Activated CD4-positive, alpha-beta T cell treated with anti-CD3 and anti-CD28 coated beads, Interleukin-2, amount 10 ng/mL, durations not matched to agents 24 days and 14 days (primary cell): ENCODE measurements around the gene STC2. TPM values are rescaled to one million over a fixed set of nuclear protein-coding genes. Genes with fewer than 3 reads are reported as not detected.
A peak's percentile ranks its signal among the peaks of the same experiment; 100 is the strongest.
"Not testable (repeated sequence)": the region's sequence is repeated elsewhere in the genome, so short reads cannot be mapped to it uniquely, and the experiment has no call there.

Experiments
- DNase-seq: peaks from one replicate; pipeline ENCODE4 v3.0.0; 2022
- H3K27ac Mint-ChIP-seq: one replicate; pipeline ENCODE4 v1.8.0; 2022; ENCODE audit warnings: mild to moderate bottlenecking, mixed read lengths
- H3K27me3 Mint-ChIP-seq: one replicate; pipeline ENCODE4 v1.8.0; 2022; ENCODE audit warnings: mixed read lengths
- H3K36me3 Mint-ChIP-seq: one replicate; pipeline ENCODE4 v1.8.0; 2022; ENCODE audit warnings: low read depth, mild to moderate bottlenecking, mixed read lengths
- H3K4me1 Mint-ChIP-seq: one replicate; pipeline ENCODE4 v1.8.0; 2021; ENCODE audit warnings: mixed read lengths
- H3K4me3 Mint-ChIP-seq: one replicate; pipeline ENCODE4 v1.8.0; 2022; ENCODE audit warnings: mild to moderate bottlenecking, moderate library complexity, mixed read lengths
- H3K9me3 Mint-ChIP-seq: one replicate; pipeline ENCODE4 v1.8.0; 2021; ENCODE audit warnings: mixed read lengths
- intact Hi-C: fragments of 100-400 bp; cut with micrococcal nuclease; formaldehyde crosslinking; loops from one replicate; pipeline ENCODE4 v1.15.1; 2023
- total RNA-seq: library from RNA; stranded (reverse); gene quantifications from 2 replicates; pipeline ENCODE4 v1.2.3, GENCODE V29; 2022

STC2 gene
- 32.8 and 41.0 TPM in 2 replicates for total RNA-seq

GRCh38 chr5:173327948-173328843 is at the start of gene STC2:
Gene STC2, minus strand, starts transcription at chr5:173328414. Its CDS starts 221 bp downstream, at chr5:173328193.
- DNase-seq = peak; percentile 94
- H3K27me3 Mint-ChIP-seq = peaks cover 2% of the 10 kb centered on the region
- H3K36me3 Mint-ChIP-seq = peaks cover 49% of the 10 kb centered on the region
- intact Hi-C loops = loop anchor here (1.0 to 5.0 kb wide), 7 partner anchors 183 to 559 kb away; partner anchors contain the start of genes ATP6V0E1, BNIP1, BOD1 and CPEB4
- peaks cover 51% of the 10 kb centered on the region for H3K4me1 Mint-ChIP-seq
- H3K27ac Mint-ChIP-seq = peak within 1 kb of the TSS; percentile 97
- H3K9me3 Mint-ChIP-seq = no peaks in the 10 kb centered on the region
- H3K4me3 Mint-ChIP-seq = peak within 1 kb of the TSS; percentile 99

GRCh38 chr5:173371400-173371799 is 43.2 kb upstream of the STC2 start:
- H3K4me3 Mint-ChIP-seq = no peak overlapping the region
- no peak for DNase-seq
- intact Hi-C loops = no loop called here
- H3K9me3 Mint-ChIP-seq = no peaks in the 10 kb centered on the region
- H3K4me1 Mint-ChIP-seq = no peaks in the 10 kb centered on the region
- H3K27ac Mint-ChIP-seq = no peak overlapping the region
- H3K36me3 Mint-ChIP-seq = no peaks in the 10 kb centered on the region
- H3K27me3 Mint-ChIP-seq = peaks cover 1% of the 10 kb centered on the region

GRCh38 chr5:173363406-173363805 is 35.2 kb upstream of the STC2 start:
- DNase-seq, H3K4me3 Mint-ChIP-seq, intact Hi-C loops: not testable (repeated sequence)

GRCh38 chr5:173355561-173355960 is 27.3 kb upstream of the STC2 start:
- intact Hi-C loops = no loop called here
- no peak for DNase-seq
- peaks cover 3% of the 10 kb centered on the region for H3K27me3 Mint-ChIP-seq
- no peak overlapping the region for H3K27ac Mint-ChIP-seq
- no peaks in the 10 kb centered on the region for H3K9me3 Mint-ChIP-seq
- H3K36me3 Mint-ChIP-seq = no peaks in the 10 kb centered on the region
- H3K4me3 Mint-ChIP-seq = no peak overlapping the region
- H3K4me1 Mint-ChIP-seq = no peaks in the 10 kb centered on the region

More at GRCh38 chr5:173363406-173363805, 35.2 kb upstream of the STC2 start:
- H3K36me3 Mint-ChIP-seq, H3K27ac Mint-ChIP-seq, H3K27me3 Mint-ChIP-seq, H3K9me3 Mint-ChIP-seq, H3K4me1 Mint-ChIP-seq: not testable (repeated sequence)

GRCh38 chr5:173354645-173355044 is 26.4 kb upstream of the STC2 start:
- Mint-ChIP-seq H3K4me1 (no peaks in the 10 kb centered on the region), H3K36me3 (no peaks in the 10 kb centered on the region), H3K27ac (no peak overlapping the region), H3K9me3 (no peaks in the 10 kb centered on the region), H3K4me3 (no peak overlapping the region), H3K27me3 (peaks cover 7% of the 10 kb centered on the region)
- intact Hi-C loops = no loop called here
- DNase-seq = no peak

GRCh38 chr5:173352366-173353349 is 24.4 kb upstream of the STC2 start:
- Mint-ChIP-seq H3K27me3 (peaks cover 7% of the 10 kb centered on the region), H3K27ac (no peak overlapping the region), H3K4me3 (no peak overlapping the region), H3K4me1 (no peaks in the 10 kb centered on the region), H3K36me3 (no peaks in the 10 kb centered on the region), H3K9me3 (no peaks in the 10 kb centered on the region)
- intact Hi-C loops = no loop called here
- DNase-seq = no peak

- no peaks in the 10 kb centered on the region for H3K9me3 Mint-ChIP-seq
- intact Hi-C loops = no loop called here
- H3K4me1 Mint-ChIP-seq = no peaks in the 10 kb centered on the region
- H3K27ac Mint-ChIP-seq = no peak overlapping the region
- no peaks in the 10 kb centered on the region for H3K36me3 Mint-ChIP-seq
- peaks cover 6% of the 10 kb centered on the region for H3K27me3 Mint-ChIP-seq
- no peak overlapping the region for H3K4me3 Mint-ChIP-seq
- no peak for DNase-seq
Measured at GRCh38 chr5:173342813-173343755, 14.9 kb upstream of the STC2 start.

- Mint-ChIP-seq H3K9me3 (no peaks in the 10 kb centered on the region), H3K4me3 (no peak overlapping the region), H3K27me3 (peaks cover 6% of the 10 kb centered on the region), H3K27ac (no peak overlapping the region), H3K36me3 (no peaks in the 10 kb centered on the region), H3K4me1 (no peaks in the 10 kb centered on the region)
- no peak for DNase-seq
- intact Hi-C loops = no loop called here
Measured at GRCh38 chr5:173341961-173342430, 13.8 kb upstream of the STC2 start.

GRCh38 chr5:173340984-173341383 is 12.8 kb upstream of the STC2 start:
- H3K27me3 Mint-ChIP-seq = peaks cover 7% of the 10 kb centered on the region
- H3K4me3 Mint-ChIP-seq = no peak overlapping the region
- no peak overlapping the region for H3K27ac Mint-ChIP-seq
- H3K9me3 Mint-ChIP-seq = no peaks in the 10 kb centered on the region
- DNase-seq = no peak
- H3K36me3 Mint-ChIP-seq = no peaks in the 10 kb centered on the region
- H3K4me1 Mint-ChIP-seq = no peaks in the 10 kb centered on the region
- intact Hi-C loops = no loop called here

- peaks cover 4% of the 10 kb centered on the region for H3K27me3 Mint-ChIP-seq
- no peak for DNase-seq
- no peak overlapping the region for H3K4me3 Mint-ChIP-seq
- H3K36me3 Mint-ChIP-seq = no peaks in the 10 kb centered on the region
- H3K9me3 Mint-ChIP-seq = no peaks in the 10 kb centered on the region
- H3K27ac Mint-ChIP-seq = no peak overlapping the region
- H3K4me1 Mint-ChIP-seq = no peaks in the 10 kb centered on the region
- intact Hi-C loops = no loop called here
Measured at GRCh38 chr5:173340451-173340850, 12.2 kb upstream of the STC2 start.

- no peaks in the 10 kb centered on the region for H3K4me1 Mint-ChIP-seq
- DNase-seq = no peak
- H3K4me3 Mint-ChIP-seq = no peak overlapping the region
- H3K27ac Mint-ChIP-seq = no peak overlapping the region
- intact Hi-C loops = no loop called here
- H3K36me3 Mint-ChIP-seq = no peaks in the 10 kb centered on the region
- H3K27me3 Mint-ChIP-seq = peaks cover 4% of the 10 kb centered on the region
- no peaks in the 10 kb centered on the region for H3K9me3 Mint-ChIP-seq
Measured at GRCh38 chr5:173339286-173339685, 11.1 kb upstream of the STC2 start.

GRCh38 chr5:173338380-173339015 is 10.3 kb upstream of the STC2 start:
- no peaks in the 10 kb centered on the region for H3K9me3 Mint-ChIP-seq
- H3K36me3 Mint-ChIP-seq = no peaks in the 10 kb centered on the region
- no peaks in the 10 kb centered on the region for H3K4me1 Mint-ChIP-seq
- DNase-seq = no peak
- H3K4me3 Mint-ChIP-seq = no peak overlapping the region
- intact Hi-C loops = no loop called here
- H3K27ac Mint-ChIP-seq = no peak overlapping the region
- H3K27me3 Mint-ChIP-seq = peaks cover 4% of the 10 kb centered on the region
